ENCODE results near the gene IL1RAPL1. TPM values are rescaled to one million over a fixed set of nuclear protein-coding genes. Genes with fewer than 3 reads are reported as not detected.

IL1RAPL1 gene
- total RNA-seq, 4 donors from 2014 or later = 0.42 to 0.99 (median 0.46) TPM

GRCh38 chrX:29762006-29762405 is 1174.8 kb downstream of the IL1RAPL1 start:
- TF ChIP-seq CTCF (IDR thresholded peaks at IDR 0.05) (no peak), POLR2AphosphoS5 (IDR thresholded peaks at IDR 0.05) (no peak), POLR2A (IDR thresholded peaks at IDR 0.05; ENCODE audit: low read depth) (no peak), EP300 (IDR thresholded peaks at IDR 0.05) (no peak)
- no peak for DNase-seq (ENCODE audit: extremely low spot score)
- Histone ChIP-seq H3K4me3 (no peak overlapping the region), H3K36me3 (no peaks in the 10 kb centered on the region), H3K9me3 (no peaks in the 10 kb centered on the region), H3K4me1 (no peaks in the 10 kb centered on the region), H3K27ac (replicated peaks in 1 of 4) (no peak overlapping the region), H3K27me3 (no peaks in the 10 kb centered on the region)
- intact Hi-C loops (cut with DNase I) = no loop called here
- 66% methylated on average over 4 of the region's 4 CpGs for WGBS

GRCh38 chrX:29775890-29776289 is 1188.6 kb downstream of the IL1RAPL1 start:
- Histone ChIP-seq H3K9me3 (no peaks in the 10 kb centered on the region), H3K4me1 (no peaks in the 10 kb centered on the region), H3K27me3 (no peaks in the 10 kb centered on the region), H3K36me3 (no peaks in the 10 kb centered on the region), H3K27ac (replicated peaks in 1 of 4) (no peak overlapping the region), H3K4me3 (no peak overlapping the region)
- no peak for TF ChIP-seq CTCF (IDR thresholded peaks at IDR 0.05)
- TF ChIP-seq POLR2AphosphoS5 (IDR thresholded peaks at IDR 0.05) = no peak
- no peak for TF ChIP-seq POLR2A (IDR thresholded peaks at IDR 0.05; ENCODE audit: low read depth)
- no peak for TF ChIP-seq EP300 (IDR thresholded peaks at IDR 0.05)
- 66% methylated on average over 5 of the region's 5 CpGs for WGBS
- intact Hi-C loops (cut with DNase I) = no loop called here
- DNase-seq (ENCODE audit: extremely low spot score) = no peak

- Histone ChIP-seq H3K4me1 (no peaks in the 10 kb centered on the region), H3K27ac (replicated peaks in 1 of 4) (no peak overlapping the region), H3K9me3 (no peaks in the 10 kb centered on the region), H3K36me3 (no peaks in the 10 kb centered on the region), H3K4me3 (no peak overlapping the region), H3K27me3 (no peaks in the 10 kb centered on the region)
- 63% methylated on average over 2 of the region's 2 CpGs for WGBS
- TF ChIP-seq EP300 (IDR thresholded peaks at IDR 0.05) (no peak), POLR2A (IDR thresholded peaks at IDR 0.05; ENCODE audit: low read depth) (no peak), CTCF (IDR thresholded peaks at IDR 0.05) (no peak), POLR2AphosphoS5 (IDR thresholded peaks at IDR 0.05) (no peak)
- intact Hi-C loops (cut with DNase I) = no loop called here
- no peak for DNase-seq (ENCODE audit: extremely low spot score)
Measured at GRCh38 chrX:29787656-29788055, 1200.4 kb downstream of the IL1RAPL1 start.

GRCh38 chrX:29788991-29789699 is 1201.9 kb downstream of the IL1RAPL1 start:
- intact Hi-C loops (cut with DNase I) = no loop called here
- Histone ChIP-seq H3K27me3 (no peaks in the 10 kb centered on the region), H3K4me3 (no peak overlapping the region), H3K4me1 (no peaks in the 10 kb centered on the region), H3K27ac (replicated peaks in 1 of 4) (no peak overlapping the region), H3K9me3 (no peaks in the 10 kb centered on the region), H3K36me3 (no peaks in the 10 kb centered on the region)
- no peak for TF ChIP-seq CTCF (IDR thresholded peaks at IDR 0.05)
- TF ChIP-seq POLR2AphosphoS5 (IDR thresholded peaks at IDR 0.05) = no peak
- no peak for TF ChIP-seq EP300 (IDR thresholded peaks at IDR 0.05)
- TF ChIP-seq POLR2A (IDR thresholded peaks at IDR 0.05; ENCODE audit: low read depth) = no peak
- DNase-seq (ENCODE audit: extremely low spot score) = no peak
- 58% methylated on average over 4 of the region's 4 CpGs for WGBS

GRCh38 chrX:29792335-29792734 is 1205.1 kb downstream of the IL1RAPL1 start:
- DNase-seq (ENCODE audit: extremely low spot score) = no peak
- H3K36me3 ChIP-seq = no peaks in the 10 kb centered on the region
- no peaks in the 10 kb centered on the region for H3K4me1 ChIP-seq
- TF ChIP-seq POLR2AphosphoS5 (IDR thresholded peaks at IDR 0.05) = no peak
- no peak for TF ChIP-seq CTCF (IDR thresholded peaks at IDR 0.05)
- no peak overlapping the region for H3K27ac ChIP-seq (replicated peaks in 1 of 4)
- no peak overlapping the region for H3K4me3 ChIP-seq
- WGBS = 76% methylated on average over 5 of the region's 5 CpGs
- intact Hi-C loops (cut with DNase I) = no loop called here
- no peaks in the 10 kb centered on the region for H3K27me3 ChIP-seq
- H3K9me3 ChIP-seq = no peaks in the 10 kb centered on the region

Measured in esophagus muscularis mucosa (tissue), 4 donors.